DMS53 treated with DMSO at 0.1 percent for 48 hours (cell line): ENCODE measurements around the gene ADAMTSL1.

Source experiments
- DNase-seq: peaks from one replicate; lab custom pipeline; 2025; ENCODE audit not compliant: unreplicated experiment; lab: John Stamatoyannopoulos, UW

Gene ADAMTSL1

DNA sequence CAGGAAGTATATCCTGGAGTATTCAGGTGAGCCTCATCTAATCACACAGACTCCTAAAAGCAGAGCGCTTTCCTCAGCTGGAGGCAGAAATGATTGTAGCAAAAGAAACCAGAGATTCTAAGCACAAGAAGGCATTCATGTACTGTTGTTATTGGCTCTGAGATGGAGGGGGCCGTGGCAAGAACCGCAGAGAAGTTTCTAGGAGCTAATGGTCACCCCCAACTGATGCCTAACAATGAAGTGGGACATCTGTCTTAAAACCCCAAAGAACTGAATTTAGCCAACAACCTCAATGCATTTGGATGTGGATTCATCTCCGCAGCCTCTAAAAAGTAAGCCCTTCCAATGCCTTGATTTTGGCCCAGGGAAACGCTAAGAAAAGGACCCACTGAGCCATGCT, 76.3 kb downstream of the ADAMTSL1 start:
- no peak for DNase-seq

GRCh38 chr9:18554244-18554643, 80.3 kb downstream of the ADAMTSL1 start:
- no peak for DNase-seq

- no peak for DNase-seq
Measured at GRCh38 chr9:18555105-18555883, 81.3 kb downstream of the ADAMTSL1 start.

DNA sequence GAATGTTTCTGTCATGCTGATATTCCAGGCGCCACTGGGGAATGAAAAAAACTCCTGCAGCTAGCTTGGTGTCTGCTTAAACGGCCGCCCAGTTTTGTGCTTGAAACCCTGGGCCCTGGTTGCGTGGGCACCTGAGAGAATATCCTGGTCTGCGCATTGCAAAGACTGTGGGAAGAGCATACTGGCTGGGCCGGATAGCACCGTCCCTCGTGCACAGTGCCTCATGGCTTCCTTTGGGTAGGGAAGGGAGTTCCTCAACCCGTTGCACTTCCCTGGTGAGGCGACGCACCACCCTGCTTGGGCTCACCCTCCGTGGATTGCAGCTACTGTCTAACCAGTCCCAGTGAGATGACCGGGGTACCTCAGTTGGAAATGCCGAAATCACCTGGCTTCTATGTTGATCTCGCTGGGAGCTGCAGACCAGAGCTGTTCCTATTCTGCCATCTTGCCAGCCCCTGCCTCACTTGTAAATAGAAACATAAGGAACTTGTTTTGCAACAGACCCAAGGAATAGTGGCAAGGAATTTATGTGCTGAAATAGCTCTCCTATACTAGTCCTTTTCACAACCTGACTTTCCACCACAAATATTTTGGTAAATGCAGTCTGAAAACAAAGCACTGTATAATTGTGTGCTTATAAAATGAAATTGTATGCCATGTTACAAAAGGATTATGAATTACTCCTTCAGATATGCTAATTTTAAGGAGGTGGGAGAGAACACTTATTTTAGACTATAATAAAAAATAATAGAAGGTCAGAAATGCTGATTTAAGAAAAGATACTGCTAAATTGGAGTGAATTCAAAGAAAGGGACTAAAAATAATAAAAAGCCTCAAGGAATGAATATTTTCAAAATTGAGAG, 90.3 kb downstream of the ADAMTSL1 start:
- DNase-seq, result no peak

GRCh38 chr9:18566121-18566520, 92.2 kb downstream of the ADAMTSL1 start:
- peak; percentile 65 for DNase-seq

- DNase-seq, result peak; percentile 66
Measured at GRCh38 chr9:18568973-18569372, 95.0 kb downstream of the ADAMTSL1 start.

DNA sequence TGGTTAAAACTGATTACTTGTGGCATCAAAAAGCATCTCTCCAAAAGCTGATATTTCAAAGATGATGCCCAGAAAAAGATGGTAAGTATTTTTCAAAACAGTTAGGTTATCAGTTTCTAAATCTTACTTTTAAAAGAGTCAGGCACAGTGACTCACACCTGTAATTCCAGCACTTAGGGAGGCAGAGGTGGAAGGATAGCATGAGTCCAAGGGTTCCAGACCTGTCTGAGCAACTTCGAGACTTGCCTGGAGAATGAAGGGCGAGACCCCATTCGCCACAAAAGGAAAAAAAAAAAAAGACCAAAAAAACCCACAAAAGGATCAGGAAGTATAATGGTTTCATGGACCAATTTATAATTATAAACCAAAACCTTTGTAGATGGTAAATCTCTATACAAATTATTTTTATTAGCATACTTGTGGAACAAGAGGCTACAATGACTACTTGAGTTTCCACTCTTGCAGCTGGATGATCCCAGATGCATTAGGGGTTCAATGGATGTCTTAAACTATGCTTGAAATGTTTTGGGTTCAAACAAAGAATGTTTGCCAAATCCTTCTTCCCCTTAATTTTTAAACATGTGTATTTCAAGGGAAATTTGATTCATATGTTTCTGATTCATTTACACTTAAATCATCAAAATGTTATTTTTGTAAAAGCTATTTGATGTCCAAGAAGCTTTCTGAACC, 96.1 kb downstream of the ADAMTSL1 start:
- DNase-seq, result no peak

DNA sequence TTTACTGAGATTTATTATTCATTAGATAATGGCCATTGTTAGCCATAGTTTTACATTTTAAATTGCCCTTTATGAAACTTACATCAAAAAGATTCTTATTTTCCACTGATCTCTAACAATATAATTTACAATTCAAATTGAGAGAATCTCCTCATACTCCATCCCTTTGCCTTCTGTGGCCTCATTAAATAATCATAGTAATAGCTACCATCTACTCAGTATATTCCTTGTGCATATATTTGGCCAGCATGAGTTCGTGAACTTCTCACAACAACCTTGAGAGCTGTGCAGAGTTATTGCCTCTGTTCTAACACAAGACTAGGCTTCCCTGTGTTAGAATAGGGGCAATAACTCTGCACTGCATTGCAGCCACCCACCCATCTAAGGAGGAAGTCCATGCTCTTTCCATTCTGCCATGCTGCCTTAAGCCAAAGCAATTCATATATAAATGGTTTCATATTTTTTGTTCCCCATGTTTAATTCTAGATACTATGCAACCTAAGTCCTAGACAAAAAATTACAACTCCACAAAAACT, 99.1 kb downstream of the ADAMTSL1 start:
- no peak for DNase-seq

DNA sequence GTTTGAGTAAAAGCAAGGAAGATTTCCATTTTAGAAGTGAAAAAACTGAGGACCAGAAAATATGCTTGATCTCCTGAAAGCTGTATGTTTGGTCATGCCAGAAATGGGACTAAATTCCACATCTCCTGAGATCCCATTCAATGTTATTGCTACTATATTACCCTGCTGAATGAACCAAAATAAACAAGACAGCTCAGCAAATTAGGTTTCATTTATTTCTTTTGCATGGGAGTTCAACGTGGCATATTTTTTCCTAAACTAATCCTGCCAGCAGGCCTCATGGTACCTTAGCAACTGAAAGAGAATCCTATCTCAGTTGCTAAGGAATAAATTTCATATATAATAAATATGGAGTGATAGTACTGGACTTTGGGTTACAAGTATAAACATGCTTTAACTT, 101.7 kb downstream of the ADAMTSL1 start:
- DNase-seq, result no peak

DNA sequence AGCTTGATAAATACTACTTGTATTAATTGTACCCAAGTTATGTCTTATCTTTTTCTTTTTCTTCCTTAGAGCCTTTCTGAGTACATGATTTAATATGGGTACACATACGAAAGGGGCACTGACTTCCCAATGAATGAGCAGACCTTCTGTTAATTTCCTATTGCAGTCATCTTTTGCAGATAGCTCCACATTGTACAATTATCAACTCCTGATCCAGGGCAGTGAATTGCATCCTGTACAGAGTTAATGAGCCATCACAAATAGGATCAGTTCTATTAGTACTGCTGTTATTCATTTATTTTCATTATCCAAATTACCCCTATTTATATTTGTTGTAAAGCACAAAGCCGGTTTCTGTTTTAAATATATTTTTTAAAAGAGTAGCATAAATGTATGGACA, 105.6 kb downstream of the ADAMTSL1 start:
- DNase-seq, result no peak

- DNase-seq, result no peak
Measured at GRCh38 chr9:18580151-18580550, 106.2 kb downstream of the ADAMTSL1 start.

GRCh38 chr9:18585996-18586395, 112.0 kb downstream of the ADAMTSL1 start:
- no peak for DNase-seq

GRCh38 chr9:18588002-18588401, 114.0 kb downstream of the ADAMTSL1 start:
- no peak for DNase-seq

GRCh38 chr9:18591261-18591660, 117.3 kb downstream of the ADAMTSL1 start:
- no peak for DNase-seq

GRCh38 chr9:18594837-18595236, 120.9 kb downstream of the ADAMTSL1 start:
- DNase-seq, result no peak

GRCh38 chr9:18595597-18595996, 121.6 kb downstream of the ADAMTSL1 start:
- DNase-seq, result no peak

GRCh38 chr9:18596920-18597319, 123.0 kb downstream of the ADAMTSL1 start:
- DNase-seq, result no peak

DNA sequence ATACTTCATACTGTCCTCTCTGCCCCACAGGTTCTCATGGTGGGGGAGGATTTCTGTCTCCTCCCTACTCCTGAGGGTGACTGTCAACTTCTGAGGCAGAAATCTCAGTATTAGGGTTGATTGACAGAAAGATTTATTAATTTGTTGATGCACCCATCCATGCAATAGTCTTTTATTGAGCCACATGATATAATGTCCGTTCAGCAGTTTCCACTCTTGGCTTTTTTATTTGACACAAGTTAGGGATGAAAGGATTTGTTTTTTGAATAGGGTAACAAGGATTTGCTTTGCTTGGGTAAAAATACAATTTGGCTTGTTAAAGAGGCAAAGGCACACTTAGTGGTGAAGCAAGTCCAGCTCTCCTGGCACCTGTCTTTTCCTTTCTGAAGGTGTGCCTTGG, 125.0 kb downstream of the ADAMTSL1 start:
- DNase-seq, result no peak

GRCh38 chr9:18601026-18601425, 127.1 kb downstream of the ADAMTSL1 start:
- no peak for DNase-seq

- no peak for DNase-seq
Measured at GRCh38 chr9:18601956-18602355, 128.0 kb downstream of the ADAMTSL1 start.
